Cerebellar nuclear complex (tissue), 1 donor: ENCODE measurements around the gene GALE.
"Not testable (repeated sequence)": the region's sequence is repeated elsewhere in the genome, so short reads cannot be mapped to it uniquely, and the experiment has no call there.

ENCODE experiments used
- DNase-seq, 2 experiments: peaks; one replicate each; lab custom pipeline; 2025; lab: John Stamatoyannopoulos, UW

GALE gene

DNA sequence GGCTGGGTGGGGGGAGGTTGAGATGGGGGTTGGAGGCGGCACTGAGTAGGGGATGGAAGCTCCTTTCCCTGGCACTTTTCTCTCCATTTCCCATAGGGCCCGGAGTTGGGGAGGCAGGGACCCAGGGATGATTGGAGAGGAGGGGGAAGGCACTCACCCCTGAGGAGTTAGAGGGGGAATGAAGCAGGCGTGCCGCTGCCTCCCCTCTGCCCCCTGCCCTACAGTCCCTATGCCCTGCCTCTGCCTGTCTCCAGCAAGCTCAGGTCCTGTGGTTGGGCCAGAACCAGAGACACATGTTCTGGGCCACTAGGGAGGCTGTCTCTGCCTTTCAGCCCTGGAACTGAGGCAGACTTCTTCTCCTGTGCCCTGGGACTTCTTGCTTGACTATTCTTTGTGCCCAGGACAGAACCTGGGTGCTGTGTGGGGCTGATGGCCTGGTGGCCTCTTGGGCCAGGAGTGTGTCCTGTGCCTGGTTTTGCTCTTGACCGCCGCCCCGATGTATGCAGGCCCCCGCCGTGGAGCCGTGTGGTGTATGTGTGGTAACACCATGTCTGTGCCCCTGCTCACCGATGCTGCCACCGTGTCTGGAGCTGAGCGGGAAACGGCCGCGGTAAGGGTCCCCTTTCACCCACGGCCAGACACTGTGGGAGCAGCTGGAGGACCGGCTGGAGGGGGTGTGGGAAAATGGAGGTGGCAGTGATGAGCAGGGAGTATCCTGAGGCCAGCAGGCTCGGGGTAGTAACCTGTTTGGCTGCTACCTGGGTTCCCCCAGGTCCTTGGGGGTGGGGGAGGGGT is 8.2 kb downstream of the GALE start:
- no peak for DNase-seq

- DNase-seq = no peak
These were observed 9.0 kb downstream of the GALE start for GRCh38 chr1:23791516-23792047.

DNA sequence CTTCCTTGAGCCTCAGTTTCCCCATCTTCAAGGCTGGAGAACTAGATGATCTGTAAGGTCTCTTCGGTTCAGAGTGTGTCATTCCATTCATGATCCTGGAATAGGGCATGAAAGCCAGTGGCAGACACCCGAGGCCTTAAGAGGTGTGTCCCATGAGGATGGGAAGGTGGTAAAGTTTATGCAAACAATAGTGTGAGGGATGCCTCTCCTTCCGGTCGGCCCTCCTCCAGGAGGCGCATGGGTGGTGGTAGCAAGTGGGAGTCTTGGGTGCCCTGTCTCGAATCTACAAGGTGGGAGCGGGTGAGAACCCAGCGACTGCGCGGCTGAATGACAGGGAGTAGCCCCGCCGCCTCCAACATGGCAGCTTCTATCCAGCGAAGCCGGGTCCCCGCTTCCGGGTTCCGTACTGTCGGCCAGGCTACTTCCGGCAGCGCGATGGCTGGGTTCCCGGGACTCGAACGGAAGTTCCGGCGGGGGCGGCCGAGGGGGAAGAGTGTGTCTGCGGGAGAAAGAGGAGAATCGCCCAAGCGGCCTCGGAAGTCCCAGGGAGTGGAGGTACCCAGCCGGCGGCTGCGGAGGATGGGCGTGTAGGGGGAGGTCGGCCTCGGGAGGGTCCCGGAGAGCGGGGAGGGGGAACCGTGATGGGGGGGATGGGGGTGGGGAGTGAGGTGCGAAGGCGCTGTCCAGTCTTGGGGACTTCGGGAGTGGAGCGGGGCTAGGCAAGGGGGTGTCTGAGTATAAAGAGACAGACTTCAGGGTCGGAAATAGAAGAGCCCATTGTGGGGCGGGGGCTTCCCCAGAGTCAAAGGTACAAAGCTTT is 9.6 kb downstream of the GALE start, which contains the start of gene LYPLA2:
Gene LYPLA2 (plus strand): TSS at position 450 of the 820 bp plus-strand sequence. CDS start 1,538 bp downstream, outside the sequence.
- peak in 1 of 2 experiments; percentile 67 for DNase-seq

DNA sequence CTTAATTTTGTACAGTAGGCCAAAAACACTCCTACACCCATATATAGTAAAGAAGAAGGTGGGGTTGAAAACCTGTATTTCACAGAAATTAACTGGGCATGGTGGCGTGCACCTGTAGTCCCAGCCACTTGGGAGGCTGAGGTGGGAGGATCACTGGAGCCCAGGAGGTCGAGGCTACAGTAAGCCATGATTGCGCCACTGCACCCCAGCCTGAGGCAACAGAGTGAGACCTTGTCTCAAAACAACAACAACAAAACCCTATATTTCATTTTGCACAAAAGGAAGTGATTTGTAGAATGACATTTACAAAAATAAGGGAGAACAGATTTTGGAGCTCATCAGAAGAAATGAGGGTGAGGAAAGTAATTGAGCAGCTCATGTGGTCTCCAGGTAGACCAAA is 11.9 kb downstream of the GALE start:
- no peak for DNase-seq

GRCh38 chr1:23787701-23788100 is 12.9 kb downstream of the GALE start:
- no peak for DNase-seq

GRCh38 chr1:23784846-23785245 is 15.7 kb downstream of the GALE start:
- no peak for DNase-seq

GRCh38 chr1:23783141-23783540 is 17.4 kb downstream of the GALE start:
- not testable (repeated sequence) for DNase-seq

GRCh38 chr1:23779826-23780371 is 20.7 kb downstream of the GALE start:
- no peak for DNase-seq

DNA sequence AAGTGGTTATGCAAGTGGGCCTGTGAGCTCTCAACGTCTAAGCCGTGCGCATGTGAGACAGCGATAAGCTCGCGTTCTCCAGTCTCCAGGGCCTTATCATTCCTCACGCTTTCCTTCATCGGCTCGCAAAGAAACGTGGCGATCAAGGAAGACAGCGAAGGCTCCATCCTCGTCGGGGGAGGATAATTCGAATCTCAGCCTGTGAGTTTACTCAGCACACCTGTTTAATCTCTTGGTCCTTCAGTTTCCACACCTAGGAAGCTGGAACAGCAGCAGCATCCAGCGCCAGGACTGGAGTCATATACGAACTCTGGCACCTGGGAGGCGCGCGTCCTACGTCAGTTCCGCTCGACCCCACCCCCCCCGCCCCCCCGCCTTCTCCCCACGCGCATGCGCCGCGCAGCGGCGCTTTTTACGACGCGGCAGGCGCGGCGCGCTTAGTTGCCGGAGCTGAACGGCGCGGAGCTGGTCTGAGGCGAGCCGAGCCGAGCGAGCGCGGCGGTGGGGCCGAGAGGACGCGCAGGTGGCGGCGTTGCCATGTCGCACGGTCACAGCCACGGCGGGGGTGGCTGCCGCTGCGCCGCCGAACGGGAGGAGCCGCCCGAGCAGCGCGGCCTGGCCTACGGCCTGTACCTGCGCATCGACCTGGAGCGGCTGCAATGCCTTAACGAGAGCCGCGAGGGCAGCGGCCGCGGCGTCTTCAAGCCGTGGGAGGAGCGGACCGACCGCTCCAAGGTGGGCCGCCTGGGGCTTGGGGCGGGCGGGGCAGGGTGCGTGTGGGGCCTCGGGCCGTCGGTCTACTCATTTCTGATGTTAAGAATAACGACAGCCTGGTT is 22.4 kb downstream of the GALE start, which contains the start of gene PITHD1:
Gene PITHD1 (plus strand): TSS at position 440 of the 836 bp plus-strand sequence. CDS start 98 bp downstream, at position 538.
- peak in 1 of 2 experiments; percentile 73 for DNase-seq

DNA sequence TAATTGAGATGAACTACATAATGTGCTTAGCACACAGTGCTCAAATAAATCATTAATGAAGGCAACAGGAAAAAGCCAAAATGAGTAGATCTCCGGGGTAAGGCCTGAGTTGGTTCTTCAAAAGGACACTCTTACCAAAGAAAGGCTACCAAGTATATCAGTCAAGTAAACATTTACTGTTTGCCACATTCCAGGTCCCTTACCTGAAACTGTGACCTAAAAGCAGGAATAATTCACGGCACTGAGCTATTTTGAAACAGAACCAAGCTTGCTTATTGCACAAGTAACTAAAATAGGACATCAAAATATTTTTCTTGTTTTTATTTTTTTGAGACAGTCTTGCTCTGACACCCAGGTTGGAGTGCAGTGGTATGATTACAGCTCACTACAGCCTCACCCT is 24.3 kb downstream of the GALE start:
- no peak for DNase-seq

DNA sequence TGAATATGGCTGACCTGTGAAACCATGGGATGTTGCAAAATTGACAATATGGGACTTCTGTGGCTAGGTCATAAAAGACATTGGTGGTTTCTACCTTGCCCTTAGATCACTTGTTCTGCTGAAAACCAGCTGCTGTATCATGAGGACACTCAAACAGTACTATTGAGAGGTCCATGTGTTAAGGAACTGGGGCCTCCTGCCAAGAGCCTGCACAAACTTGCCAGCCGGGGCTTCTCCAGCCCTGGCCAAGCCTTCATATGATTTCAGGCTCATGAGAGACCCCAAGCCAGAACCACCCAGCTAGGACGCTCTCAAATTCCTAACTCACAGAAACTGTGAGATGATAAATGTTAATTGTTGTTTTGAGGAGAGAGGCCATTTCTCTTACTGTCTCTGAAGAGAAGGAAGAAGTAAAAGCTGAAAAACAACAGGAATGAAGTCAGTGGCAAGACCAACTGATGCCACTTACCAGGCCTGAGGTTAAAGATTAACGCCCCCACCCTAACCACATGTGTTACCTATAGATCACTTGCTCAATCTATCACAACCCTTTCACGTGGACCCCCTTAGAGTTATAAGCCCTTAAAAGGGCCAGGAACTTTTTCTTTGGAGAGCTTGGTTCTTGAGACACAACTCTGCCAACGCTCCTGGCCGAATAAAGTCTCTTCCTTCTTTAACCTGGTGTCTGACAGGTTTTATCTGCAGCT is 26.2 kb downstream of the GALE start:
- no peak for DNase-seq

DNA sequence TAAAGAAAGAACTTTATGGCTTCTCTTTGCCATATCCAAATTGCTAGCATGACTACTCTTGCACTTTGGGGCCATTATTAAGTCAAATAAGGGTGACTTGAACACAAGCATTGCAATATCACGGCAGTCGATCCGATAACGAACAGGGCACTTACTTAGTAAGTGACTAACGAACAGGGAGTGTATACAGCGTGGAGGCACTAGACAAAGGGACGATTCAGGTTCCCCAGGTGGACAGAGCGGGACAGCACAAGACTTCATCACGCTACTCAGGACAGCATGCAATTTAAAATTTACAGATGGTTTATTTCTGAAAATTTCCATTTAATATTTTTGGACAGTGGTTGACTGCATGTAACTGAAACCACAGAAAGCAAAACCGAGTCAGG is 27.7 kb downstream of the GALE start:
- no peak for DNase-seq

- DNase-seq = peak in 1 of 2 experiments; percentile 63
These were observed 28.3 kb downstream of the GALE start for GRCh38 chr1:23772049-23772853.

GRCh38 chr1:23768733-23769132 is 31.8 kb downstream of the GALE start:
- no peak for DNase-seq

DNA sequence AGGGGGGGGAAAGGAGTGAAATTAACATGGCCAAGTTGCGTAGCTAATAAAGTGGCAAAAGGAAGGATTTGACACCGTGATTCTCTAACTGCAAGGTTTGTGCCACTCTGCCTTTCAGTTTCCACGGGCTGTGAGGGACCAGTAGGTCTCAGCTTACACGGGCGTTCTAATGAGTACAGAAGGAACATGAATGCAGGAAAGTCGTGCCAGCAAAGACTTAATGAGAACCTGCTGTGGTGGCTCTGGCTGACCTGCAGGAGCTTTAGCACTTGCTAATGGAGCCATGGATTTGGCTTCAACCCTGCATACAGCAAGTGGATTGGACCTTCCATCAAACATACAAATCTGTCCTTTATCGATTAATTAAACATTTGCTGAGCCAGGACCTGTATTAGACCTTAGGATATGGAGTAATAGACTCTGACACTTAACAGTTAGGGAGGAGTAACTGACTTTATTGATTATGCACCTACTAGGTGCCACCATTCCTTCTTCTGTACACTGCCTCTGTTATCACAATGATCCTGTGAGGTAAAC is 37.4 kb downstream of the GALE start:
- DNase-seq = no peak

- no peak for DNase-seq
These were observed 41.3 kb downstream of the GALE start for GRCh38 chr1:23759277-23759676.

GRCh38 chr1:23757812-23758211 is 42.7 kb downstream of the GALE start:
- DNase-seq = no peak

GRCh38 chr1:23756676-23757075 is 43.9 kb downstream of the GALE start:
- DNase-seq = no peak

- no peak for DNase-seq
These were observed 47.6 kb downstream of the GALE start for GRCh38 chr1:23752909-23753308.

- DNase-seq = no peak
These were observed 48.7 kb downstream of the GALE start for GRCh38 chr1:23751815-23752200.
